ENCODE data around the gene CADPS.

The CADPS gene

GRCh38 chr3:62873451-62873760, 1.8 kb downstream of the CADPS start:
- no peak for DNase-seq

GRCh38 chr3:62872318-62872717, 2.9 kb downstream of the CADPS start:
- no peak for DNase-seq

DNA sequence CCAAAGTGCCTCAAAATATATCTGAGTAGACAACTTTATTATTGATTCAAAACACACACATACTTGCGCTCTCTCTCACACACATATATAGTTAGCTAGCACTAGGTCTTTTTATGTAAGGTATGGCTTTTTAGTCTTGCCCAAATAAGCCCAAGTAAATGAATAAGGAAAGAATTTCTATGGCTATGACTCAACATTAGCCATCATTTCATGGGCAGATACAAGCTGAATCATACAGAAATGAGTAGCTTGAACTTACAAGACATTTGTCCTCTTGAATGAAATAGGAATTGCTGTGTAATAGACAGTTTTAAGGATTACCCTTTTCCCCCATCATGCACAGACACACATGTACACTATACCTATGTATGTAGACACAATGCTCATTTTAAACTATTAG, 4.9 kb downstream of the CADPS start:
- DNase-seq: no peak

GRCh38 chr3:62863648-62864047, 11.6 kb downstream of the CADPS start:
- DNase-seq: no peak

GRCh38 chr3:62859203-62859791, 15.9 kb downstream of the CADPS start:
- DNase-seq: no peak

DNA sequence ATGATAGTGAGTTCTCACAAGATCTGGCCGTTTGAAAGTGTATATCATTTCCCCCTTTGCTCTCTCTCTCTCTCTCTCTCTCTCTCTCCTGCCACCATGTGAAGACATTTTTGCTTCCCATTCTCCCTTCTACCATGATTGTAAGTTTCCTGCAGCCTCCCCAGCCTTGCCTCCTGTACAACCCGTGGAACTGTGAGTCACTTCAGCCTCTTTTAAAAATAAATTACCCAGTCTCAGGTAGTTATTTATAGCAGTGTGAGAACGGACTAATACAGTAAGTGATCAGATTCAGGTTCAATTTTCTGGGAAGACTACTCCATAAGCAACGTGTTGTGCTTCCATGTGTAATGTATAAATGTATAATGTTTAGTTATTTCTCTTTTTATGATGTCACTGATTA, 29.2 kb downstream of the CADPS start:
- no peak for DNase-seq

- no peak for DNase-seq
These were observed 31.7 kb downstream of the CADPS start for GRCh38 chr3:62843508-62843907.

- no peak for DNase-seq
These were observed 35.5 kb downstream of the CADPS start for GRCh38 chr3:62839748-62840147.

GRCh38 chr3:62837145-62837787, 38.0 kb downstream of the CADPS start:
- no peak for DNase-seq

GRCh38 chr3:62835554-62836236, 39.5 kb downstream of the CADPS start:
- no peak for DNase-seq

DNA sequence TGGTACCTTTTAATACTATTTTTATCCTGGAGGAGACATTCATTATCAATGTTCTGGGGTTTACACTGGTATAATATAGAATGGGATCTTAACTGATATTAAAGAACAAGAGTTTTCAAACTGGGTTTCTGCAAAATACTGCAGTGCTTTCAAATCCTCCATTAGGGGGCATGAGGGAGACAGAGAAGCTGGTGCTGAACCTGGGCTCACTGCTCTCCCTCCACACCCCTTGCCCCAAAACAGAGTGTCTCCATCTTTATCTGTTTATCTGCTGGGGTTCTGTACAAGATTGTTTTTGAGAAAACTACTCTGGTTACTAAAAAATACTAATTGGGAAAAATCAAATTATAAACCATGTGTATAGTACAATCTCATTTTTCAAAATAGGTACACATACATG, 41.7 kb downstream of the CADPS start:
- DNase-seq: no peak

- no peak for DNase-seq
These were observed 42.7 kb downstream of the CADPS start for GRCh38 chr3:62832553-62832952.

DNA sequence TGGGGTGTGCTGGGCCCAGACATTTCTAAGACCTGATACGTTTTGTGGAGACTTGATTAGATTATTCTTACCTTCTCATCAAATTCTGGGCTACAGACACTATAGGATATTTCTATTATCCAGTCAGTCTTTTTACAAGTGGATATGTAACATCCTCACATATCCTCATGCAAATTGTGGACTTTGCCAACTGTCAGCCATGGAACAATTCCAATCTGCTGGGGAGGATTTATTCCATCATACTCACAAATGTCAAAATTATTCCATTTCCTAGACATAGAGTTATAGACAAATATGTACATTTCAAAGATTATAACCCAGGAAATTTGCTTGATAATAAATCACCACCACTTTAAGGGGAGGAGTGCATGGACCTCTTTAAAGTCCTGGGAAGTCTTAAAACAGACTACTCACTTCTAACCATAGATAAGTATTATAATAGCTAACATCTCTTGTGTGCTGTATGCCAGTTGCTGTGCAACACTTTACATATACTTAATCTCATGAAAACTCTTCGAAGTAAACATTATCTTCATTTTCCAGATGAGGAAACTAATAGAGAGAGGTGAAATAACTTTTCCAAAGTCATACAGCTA, 44.4 kb downstream of the CADPS start:
- no peak for DNase-seq

DNA sequence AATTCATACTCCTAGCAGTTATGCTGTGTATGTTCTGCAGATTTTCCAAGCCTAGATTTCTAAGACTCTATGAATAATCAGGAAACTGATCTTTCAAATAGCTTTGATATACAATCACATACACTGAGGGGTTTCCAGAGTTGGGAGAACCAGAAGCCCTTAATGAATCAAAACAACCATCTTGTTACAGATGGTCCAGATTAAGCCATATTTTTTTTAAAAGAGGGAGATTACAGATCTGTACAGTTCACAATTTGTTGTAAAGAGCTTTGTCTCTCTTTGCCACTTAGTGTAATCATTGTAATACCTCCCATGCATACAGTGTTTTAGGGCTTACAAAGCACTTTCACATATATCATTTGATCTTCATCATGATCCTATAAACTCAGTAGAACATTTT, 47.7 kb downstream of the CADPS start:
- no peak for DNase-seq

- DNase-seq: no peak
These were observed 50.1 kb downstream of the CADPS start for GRCh38 chr3:62824965-62825592.

DNA sequence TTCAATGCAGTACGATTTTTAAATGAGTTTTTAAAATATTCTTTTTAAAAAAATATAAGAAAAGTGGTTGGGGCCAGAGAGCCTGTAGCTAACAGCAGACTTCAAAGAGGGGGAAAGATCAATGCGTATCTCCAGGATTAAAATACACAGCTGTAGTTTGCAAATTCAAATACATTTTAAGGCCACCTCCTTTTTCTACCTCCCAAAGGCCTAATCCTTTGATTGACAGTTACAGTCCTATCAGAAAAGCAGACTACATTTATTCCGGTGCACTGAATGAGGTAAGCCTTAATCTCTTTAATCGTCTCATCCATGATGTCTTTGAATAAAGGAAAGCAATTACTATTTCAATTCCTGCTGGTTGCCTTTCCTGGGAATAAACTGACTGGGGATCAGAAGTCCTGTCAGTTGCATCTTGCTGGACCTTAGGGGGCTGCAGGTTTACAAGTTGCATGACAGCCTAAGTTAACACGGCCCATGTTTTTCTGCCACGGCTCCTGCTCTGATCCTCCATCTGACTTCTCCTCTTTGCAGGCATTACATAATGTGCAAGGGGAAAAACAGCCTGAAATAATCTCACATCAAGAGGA, 51.7 kb downstream of the CADPS start:
- no peak for DNase-seq

DNA sequence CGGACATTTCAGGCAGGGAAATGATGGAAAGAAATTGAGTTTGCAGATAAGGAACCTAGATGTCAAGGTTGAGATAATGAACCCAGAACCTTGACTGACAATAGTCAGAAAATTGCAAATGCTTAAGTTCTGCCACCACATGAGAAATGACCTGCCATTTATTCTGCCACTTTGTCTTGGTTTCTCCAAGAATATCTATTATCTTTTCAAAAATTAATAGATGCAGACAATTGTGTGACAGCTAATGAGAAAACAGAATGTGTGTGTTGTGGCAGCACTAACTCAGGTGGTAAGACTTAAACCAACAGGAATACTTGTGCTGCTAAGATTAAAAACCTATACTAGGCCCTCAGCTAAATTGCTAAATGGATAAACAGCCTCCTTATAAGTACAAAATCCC, 52.3 kb downstream of the CADPS start:
- no peak for DNase-seq

DNA sequence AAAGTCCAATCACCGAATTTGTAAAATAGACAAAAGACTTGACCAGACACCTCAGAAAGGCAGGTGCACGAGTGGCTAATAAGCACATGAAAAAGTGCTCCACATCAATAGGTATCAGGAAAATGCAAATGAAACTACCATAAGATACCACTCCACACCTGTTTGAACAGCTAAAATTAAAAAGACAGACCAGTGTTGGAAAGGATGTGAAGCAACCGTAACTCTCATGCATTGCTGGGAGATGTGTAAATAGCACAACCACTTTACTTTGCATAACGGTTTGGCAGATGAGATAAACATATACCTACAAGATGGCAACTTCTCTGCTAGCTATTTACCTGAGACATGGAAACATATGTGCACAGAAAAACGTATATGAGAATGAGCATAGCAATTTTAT, 56.9 kb downstream of the CADPS start:
- no peak for DNase-seq

- DNase-seq: no peak
These were observed 57.5 kb downstream of the CADPS start for GRCh38 chr3:62817678-62818077.

DNA sequence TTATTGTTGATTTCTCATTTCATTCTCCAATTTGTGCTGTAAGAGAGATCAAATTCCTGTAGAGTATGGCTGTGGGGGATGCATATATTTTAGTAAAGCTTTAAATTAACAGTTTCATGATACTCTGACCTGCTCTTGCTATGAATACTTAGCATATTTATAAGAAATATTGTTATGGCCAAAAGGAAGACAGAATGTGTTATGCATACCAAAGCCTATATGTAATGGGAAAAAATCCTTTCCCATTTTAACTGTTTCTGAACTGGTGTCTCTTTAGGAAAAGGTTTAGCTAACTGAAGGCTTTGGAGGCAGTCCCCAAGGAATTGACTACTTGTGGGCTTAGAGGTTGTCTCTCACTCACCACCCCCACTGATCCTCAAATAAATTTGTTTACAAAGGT, 59.2 kb downstream of the CADPS start:
- DNase-seq: no peak

DNA sequence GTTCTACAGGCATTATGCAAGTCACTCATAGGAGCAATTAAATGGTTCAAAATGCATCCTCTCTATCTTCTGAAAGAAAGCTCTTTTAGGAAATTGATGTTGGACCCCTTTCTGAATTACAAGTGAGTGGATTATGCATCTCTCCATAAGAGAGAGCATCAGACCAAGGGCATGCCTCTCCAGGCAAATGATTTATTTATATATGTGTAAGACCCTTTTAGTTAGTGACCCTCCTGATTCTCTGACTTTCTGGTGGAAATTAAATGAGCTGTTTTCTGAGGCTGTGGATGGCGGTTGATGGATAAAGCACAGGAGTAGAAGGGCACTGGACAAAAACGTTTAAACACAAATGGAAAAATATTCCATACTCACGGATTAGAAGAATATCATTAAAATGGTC, 62.6 kb downstream of the CADPS start:
- no peak for DNase-seq

GRCh38 chr3:62811119-62811518, 64.1 kb downstream of the CADPS start:
- DNase-seq: no peak

GRCh38 chr3:62809369-62809768, 65.8 kb downstream of the CADPS start:
- DNase-seq: no peak
